Bronchial epithelial cell (primary cell): ENCODE measurements around the gene WDR20. TPM values are rescaled to one million over a fixed set of nuclear protein-coding genes. Genes with fewer than 3 reads are reported as not detected.
A peak's percentile ranks its signal among the peaks of the same experiment; 100 is the strongest.

Experiments used
- DNase-seq: peaks from one replicate; pipeline ENCODE4 v3.0.0-alpha.2; 2010; ENCODE audit warnings: low read depth
- FAIRE-seq: peaks from 2 replicates; lab custom pipeline; 2011; peaks lifted over from hg19 to GRCh38; lab: Jason Lieb, UNC
- H3K27me3 ChIP-seq: 2 replicates; pipeline ENCODE4 v1.5.1; 2011; ENCODE audit warnings: low read length; ENCODE audit not compliant: control insufficient read depth, insufficient read depth
- H3K36me3 ChIP-seq: 2 replicates; pipeline ENCODE4 v1.5.1; 2011; ENCODE audit warnings: low read length; ENCODE audit not compliant: control insufficient read depth, insufficient read depth
- H3K4me3 ChIP-seq: 2 replicates; pipeline ENCODE4 v1.5.1; 2011; ENCODE audit warnings: mild to moderate bottlenecking, low read depth, low read length, control low read depth
- total RNA-seq: library from RNA; depleted of rRNA; stranded (reverse); fragments of >200 nt; gene quantifications from 2 replicates; pipeline ENCODE4 v1.2.1, GENCODE V29; 2014
- TF ChIP-seq, protein P1 (sequence below): IDR thresholded peaks from 2 replicates; pipeline ENCODE4 v1.5.1; 2011; ENCODE audit warnings: mild to moderate bottlenecking, moderate library complexity, low read length, control low read depth, inconsistent platforms; ENCODE audit not compliant: insufficient read depth, severe bottlenecking

The WDR20 gene
- total RNA-seq, 1 donor from 2014 or later: 20.0 TPM

DNA sequence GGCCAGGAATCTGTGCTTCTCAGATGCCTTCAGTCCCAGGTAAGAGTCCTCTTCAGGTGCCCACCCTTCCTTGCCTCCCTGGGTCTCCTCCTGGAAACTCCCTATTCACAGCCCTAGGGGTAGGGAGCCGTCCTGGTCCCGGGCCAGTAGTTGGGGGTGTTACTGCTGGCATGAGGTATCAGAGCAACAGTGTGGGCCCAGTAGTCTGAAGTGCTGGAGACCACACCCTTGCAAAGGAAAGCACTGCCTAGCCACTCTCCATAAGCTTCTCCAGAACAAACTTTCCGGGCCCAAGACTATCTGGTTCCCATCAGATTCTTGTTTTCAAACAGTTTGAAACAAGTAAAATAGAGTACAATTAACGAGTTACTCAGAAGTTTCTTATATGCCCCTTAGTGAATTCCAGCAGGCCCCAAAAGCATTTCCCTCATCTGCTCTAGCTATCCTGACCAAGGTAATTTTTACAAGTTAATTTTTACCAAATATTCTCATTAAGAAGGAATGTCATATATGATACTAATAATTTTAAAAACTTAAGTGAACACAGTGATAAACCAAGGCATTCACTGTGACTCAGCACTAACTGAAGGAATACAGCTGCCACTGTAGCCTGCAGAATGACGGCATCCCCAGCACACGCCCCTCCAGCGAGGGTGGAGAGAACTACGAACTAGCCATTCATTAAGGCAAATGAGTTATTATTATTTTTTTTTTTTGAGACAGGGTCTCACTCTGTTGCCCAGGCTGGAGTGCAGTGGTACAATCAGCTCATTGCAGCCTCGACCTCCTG lies 115.9 kb downstream of the WDR20 start:
- TF ChIP-seq, protein P1, sequence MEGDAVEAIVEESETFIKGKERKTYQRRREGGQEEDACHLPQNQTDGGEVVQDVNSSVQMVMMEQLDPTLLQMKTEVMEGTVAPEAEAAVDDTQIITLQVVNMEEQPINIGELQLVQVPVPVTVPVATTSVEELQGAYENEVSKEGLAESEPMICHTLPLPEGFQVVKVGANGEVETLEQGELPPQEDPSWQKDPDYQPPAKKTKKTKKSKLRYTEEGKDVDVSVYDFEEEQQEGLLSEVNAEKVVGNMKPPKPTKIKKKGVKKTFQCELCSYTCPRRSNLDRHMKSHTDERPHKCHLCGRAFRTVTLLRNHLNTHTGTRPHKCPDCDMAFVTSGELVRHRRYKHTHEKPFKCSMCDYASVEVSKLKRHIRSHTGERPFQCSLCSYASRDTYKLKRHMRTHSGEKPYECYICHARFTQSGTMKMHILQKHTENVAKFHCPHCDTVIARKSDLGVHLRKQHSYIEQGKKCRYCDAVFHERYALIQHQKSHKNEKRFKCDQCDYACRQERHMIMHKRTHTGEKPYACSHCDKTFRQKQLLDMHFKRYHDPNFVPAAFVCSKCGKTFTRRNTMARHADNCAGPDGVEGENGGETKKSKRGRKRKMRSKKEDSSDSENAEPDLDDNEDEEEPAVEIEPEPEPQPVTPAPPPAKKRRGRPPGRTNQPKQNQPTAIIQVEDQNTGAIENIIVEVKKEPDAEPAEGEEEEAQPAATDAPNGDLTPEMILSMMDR: no peak
- no peaks in the 10 kb centered on the region for H3K27me3 ChIP-seq
- no peak overlapping the region for H3K4me3 ChIP-seq
- FAIRE-seq (no peak), DNase-seq (peak; percentile 11)
- H3K36me3 ChIP-seq: peaks cover 4% of the 10 kb centered on the region

DNA sequence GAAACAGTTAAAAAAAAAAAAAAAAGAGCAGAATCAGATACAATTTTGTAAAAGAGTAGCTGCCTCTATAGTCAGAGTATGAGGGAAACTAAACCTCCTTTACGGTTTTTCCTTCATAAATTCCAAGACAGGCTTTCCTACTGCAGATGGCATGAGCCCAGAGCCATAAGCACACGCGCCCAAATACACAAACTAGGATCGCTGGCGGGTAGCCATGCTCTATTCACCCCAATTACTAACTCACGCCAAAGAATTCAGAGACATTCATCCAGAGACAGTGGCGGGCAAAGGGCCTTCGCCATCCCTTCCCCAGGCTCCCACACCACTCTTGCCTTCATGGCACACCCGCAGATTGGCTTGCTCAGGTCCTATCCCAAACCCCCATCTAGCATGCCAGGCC lies 117.0 kb downstream of the WDR20 start:
- TF ChIP-seq, protein P1: no peak
- Histone ChIP-seq H3K36me3 (no peaks in the 10 kb centered on the region), H3K4me3 (no peak overlapping the region), H3K27me3 (no peaks in the 10 kb centered on the region)
- DNase-seq (no peak), FAIRE-seq (peak; percentile 36)

DNA sequence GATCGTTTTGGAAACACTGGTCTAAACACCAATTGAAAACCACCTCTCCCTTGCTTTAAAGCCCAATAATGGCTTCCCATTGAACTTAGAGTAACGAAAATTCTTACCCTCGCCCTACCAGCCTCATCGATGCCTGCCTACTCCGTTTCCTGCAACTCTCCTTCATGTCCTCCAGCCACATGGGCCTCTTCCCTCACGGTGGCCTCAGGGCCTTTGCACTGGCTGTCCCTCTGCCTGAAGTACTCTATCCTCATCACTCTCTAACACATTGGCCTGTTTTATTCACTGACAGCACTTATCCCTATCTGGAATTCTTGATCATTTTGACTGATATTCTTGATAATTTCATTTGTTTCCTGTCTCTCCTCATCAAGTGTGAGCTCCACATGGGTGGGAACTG lies 118.4 kb downstream of the WDR20 start:
- no peaks in the 10 kb centered on the region for H3K27me3 ChIP-seq
- no peak for DNase-seq
- TF ChIP-seq, protein P1: no peak
- H3K36me3 ChIP-seq: no peaks in the 10 kb centered on the region
- H3K4me3 ChIP-seq: no peak overlapping the region
- no peak for FAIRE-seq

Other genes starting within 250 kb of the WDR20 start
- gene DYNC1H1, start 175.3 kb upstream of the WDR20 start, total RNA-seq: 277 and 372 TPM in 2 replicates
- gene HSP90AA1, start 52.9 kb upstream of the WDR20 start, total RNA-seq: 140 and 280 TPM in 2 replicates
- 3.2 and 4.0 TPM in 2 replicates for gene MOK, start 165.3 kb downstream of the WDR20 start, total RNA-seq
- gene ZNF839, start 179.8 kb downstream of the WDR20 start, total RNA-seq: 8.2 and 9.7 TPM in 2 replicates
- gene CINP, start 223.0 kb downstream of the WDR20 start, total RNA-seq: 38.4 and 42.9 TPM in 2 replicates
- gene TECPR2, start 223.0 kb downstream of the WDR20 start, total RNA-seq: 4.7 and 7.6 TPM in 2 replicates